Type B pancreatic cell (in vitro differentiated cells): ENCODE results near the gene AZIN2. TPM values are rescaled to one million over a fixed set of nuclear protein-coding genes. Genes with fewer than 3 reads are reported as not detected.

ENCODE experiments used
- DNase-seq: peaks from one replicate; pipeline ENCODE4 v3.0.0; 2021; ENCODE audit warnings: mixed read lengths; ENCODE audit not compliant: unreplicated experiment; ENCODE audit errors: extremely low spot score
- H3K27ac Mint-ChIP-seq: 2 replicates; pipeline ENCODE4 v1.8.0; 2021; ENCODE audit warnings: mild to moderate bottlenecking, mixed read lengths
- H3K27me3 Mint-ChIP-seq: 2 replicates; pipeline ENCODE4 v1.8.0; 2021; ENCODE audit warnings: mixed read lengths
- H3K36me3 Mint-ChIP-seq: 2 replicates; pipeline ENCODE4 v1.8.0; 2021; ENCODE audit warnings: mixed read lengths
- H3K4me1 Mint-ChIP-seq: one replicate; pipeline ENCODE4 v1.8.0; 2021; ENCODE audit warnings: mixed read lengths; ENCODE audit not compliant: unreplicated experiment
- H3K4me3 Mint-ChIP-seq: 2 replicates; pipeline ENCODE4 v1.8.0; 2021; ENCODE audit warnings: mild to moderate bottlenecking, mixed read lengths
- H3K9me3 Mint-ChIP-seq: 2 replicates; pipeline ENCODE4 v1.8.0; 2021; ENCODE audit warnings: mixed read lengths
- CTCF ChIP-seq: fragments of 200-600 bp; sonication (generic); conservative IDR thresholded peaks from 2 replicates; pipeline ENCODE4 v1.5.0; 2021; ENCODE audit warnings: antibody characterized with exemption, mild to moderate bottlenecking
- total RNA-seq: library from RNA; stranded (reverse); gene quantifications from 2 replicates; pipeline ENCODE4 v1.2.1, GENCODE V29; 2021; ENCODE audit warnings: low replicate concordance

AZIN2 gene
- total RNA-seq, 1 donor from 2014 or later, result 8.9 TPM

DNA sequence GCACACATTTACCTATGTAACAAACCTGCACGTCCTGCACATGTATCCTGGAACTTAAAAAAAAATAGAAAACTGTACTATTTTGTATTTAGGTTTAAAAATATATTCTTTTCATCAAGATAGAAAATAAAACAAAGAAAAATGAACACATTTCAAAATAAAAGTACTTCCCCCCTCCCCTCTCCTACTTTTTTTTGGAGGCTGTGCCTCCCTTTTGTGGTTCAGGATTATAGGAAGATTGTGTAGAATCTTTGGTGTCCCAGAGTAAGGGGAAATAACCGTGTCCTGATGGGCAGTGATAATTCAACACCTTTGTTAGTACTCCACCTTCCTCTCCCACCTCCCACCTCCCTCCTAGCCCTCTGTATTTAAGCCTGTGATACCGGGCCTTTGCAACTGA lies 60.8 kb downstream of the AZIN2 start:
- Mint-ChIP-seq H3K9me3 (no peaks in the 10 kb centered on the region), H3K27me3 (no peaks in the 10 kb centered on the region), H3K27ac (no peak overlapping the region), H3K36me3 (peaks cover 3% of the 10 kb centered on the region), H3K4me1 (peaks cover 25% of the 10 kb centered on the region), H3K4me3 (no peak overlapping the region)
- no peak for DNase-seq
- TF ChIP-seq CTCF, result no peak

GRCh38 chr1:33142483-33143064 lies 61.6 kb downstream of the AZIN2 start:
- no peak overlapping the region for H3K4me3 Mint-ChIP-seq
- peaks cover 25% of the 10 kb centered on the region for H3K4me1 Mint-ChIP-seq
- H3K27ac Mint-ChIP-seq, result no peak overlapping the region
- no peaks in the 10 kb centered on the region for H3K27me3 Mint-ChIP-seq
- H3K36me3 Mint-ChIP-seq, result peaks cover 6% of the 10 kb centered on the region
- DNase-seq, result no peak
- TF ChIP-seq CTCF, result no peak
- H3K9me3 Mint-ChIP-seq, result no peaks in the 10 kb centered on the region

DNA sequence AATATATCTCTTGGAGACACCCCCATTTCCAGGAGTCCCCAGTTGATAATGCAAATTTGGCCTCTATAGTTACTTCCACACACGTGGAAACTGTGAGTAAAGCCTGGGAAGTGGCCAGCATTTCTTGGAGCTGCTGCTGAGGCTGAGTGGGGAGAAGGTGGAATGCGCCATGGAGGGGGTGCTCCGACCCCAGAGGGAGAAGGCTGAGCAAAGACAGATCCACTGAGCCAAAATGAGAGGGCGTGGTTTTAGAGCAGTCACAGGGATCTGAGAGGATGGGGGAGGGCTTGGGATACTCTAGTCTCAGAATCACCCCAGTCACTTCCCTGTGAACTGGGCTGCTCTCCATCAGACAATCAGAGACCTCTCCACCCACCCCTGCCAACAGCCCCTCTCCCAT lies 62.2 kb downstream of the AZIN2 start:
- DNase-seq, result no peak
- Mint-ChIP-seq H3K4me1 (peaks cover 21% of the 10 kb centered on the region), H3K27ac (no peak overlapping the region), H3K36me3 (peaks cover 6% of the 10 kb centered on the region), H3K4me3 (no peak overlapping the region), H3K27me3 (no peaks in the 10 kb centered on the region), H3K9me3 (no peaks in the 10 kb centered on the region)
- no peak for TF ChIP-seq CTCF

- TF ChIP-seq CTCF, result no peak
- no peaks in the 10 kb centered on the region for H3K27me3 Mint-ChIP-seq
- no peak overlapping the region for H3K27ac Mint-ChIP-seq
- peaks cover 19% of the 10 kb centered on the region for H3K4me1 Mint-ChIP-seq
- H3K4me3 Mint-ChIP-seq, result no peak overlapping the region
- DNase-seq, result no peak
- H3K9me3 Mint-ChIP-seq, result no peaks in the 10 kb centered on the region
- H3K36me3 Mint-ChIP-seq, result peaks cover 6% of the 10 kb centered on the region
Measured at GRCh38 chr1:33143698-33144097, 62.7 kb downstream of the AZIN2 start.

GRCh38 chr1:33146003-33146402 lies 65.0 kb downstream of the AZIN2 start:
- H3K4me1 Mint-ChIP-seq, result peaks cover 24% of the 10 kb centered on the region
- H3K27ac Mint-ChIP-seq, result no peak overlapping the region
- no peak for DNase-seq
- H3K9me3 Mint-ChIP-seq, result no peaks in the 10 kb centered on the region
- no peak for TF ChIP-seq CTCF
- peaks cover 6% of the 10 kb centered on the region for H3K36me3 Mint-ChIP-seq
- no peak overlapping the region for H3K4me3 Mint-ChIP-seq
- no peaks in the 10 kb centered on the region for H3K27me3 Mint-ChIP-seq
